HEK293 (cell line): Measurements from ENCODE around the gene PSORS1C1.

Source experiments
- ATF2 ChIP-seq: fragments of 450-650 bp; formaldehyde crosslinking; IDR thresholded peaks from 2 replicates; pipeline ENCODE4 v1.5.1; 2016; ENCODE audit warnings: missing biosample characterization, missing genetic modification characterization, low read depth
- CTCF ChIP-seq: fragments of 450-650 bp; formaldehyde crosslinking; IDR thresholded peaks from 2 replicates; pipeline ENCODE4 v1.5.1; 2016; ENCODE audit warnings: missing biosample characterization, missing genetic modification characterization
- GLIS1 ChIP-seq: fragments of 450-650 bp; formaldehyde crosslinking; IDR thresholded peaks from 2 replicates; pipeline ENCODE4 v1.5.1; 2016; ENCODE audit warnings: missing biosample characterization, missing genetic modification characterization
- KLF17 ChIP-seq: fragments of 450-650 bp; formaldehyde crosslinking; IDR thresholded peaks from 2 replicates; pipeline ENCODE4 v1.5.1; 2016; ENCODE audit warnings: missing biosample characterization, missing genetic modification characterization
- KLF7 ChIP-seq: fragments of 450-650 bp; formaldehyde crosslinking; IDR thresholded peaks from 2 replicates; pipeline ENCODE4 v1.5.1; 2016; ENCODE audit warnings: missing biosample characterization, missing genetic modification characterization, borderline replicate concordance
- OVOL3 ChIP-seq: fragments of 450-650 bp; formaldehyde crosslinking; IDR thresholded peaks from 2 replicates; pipeline ENCODE4 v1.5.1; 2016; ENCODE audit warnings: missing biosample characterization, missing genetic modification characterization
- TSHZ1 ChIP-seq: fragments of 450-650 bp; formaldehyde crosslinking; IDR thresholded peaks from 2 replicates; pipeline ENCODE4 v1.5.1; 2016; ENCODE audit warnings: missing biosample characterization, missing genetic modification characterization, borderline replicate concordance
- ZBTB44 ChIP-seq: fragments of 450-650 bp; IDR thresholded peaks from 2 replicates; pipeline ENCODE4 v1.5.1; 2018; ENCODE audit warnings: missing biosample characterization, mild to moderate bottlenecking, missing genetic modification characterization
- ZEB2 ChIP-seq: fragments of 450-650 bp; formaldehyde crosslinking; IDR thresholded peaks from 2 replicates; pipeline ENCODE4 v1.5.1; 2016; ENCODE audit warnings: missing biosample characterization, missing genetic modification characterization
- ZFHX2 ChIP-seq: fragments of 450-650 bp; formaldehyde crosslinking; conservative IDR thresholded peaks from 2 replicates; pipeline ENCODE4 v1.5.1; 2016; ENCODE audit warnings: missing biosample characterization, missing genetic modification characterization
- ZFP41 ChIP-seq: fragments of 450-650 bp; formaldehyde crosslinking; IDR thresholded peaks from 2 replicates; pipeline ENCODE4 v1.5.1; 2016; ENCODE audit warnings: missing biosample characterization, missing genetic modification characterization, borderline replicate concordance
- ZNF121 ChIP-seq: fragments of 450-650 bp; formaldehyde crosslinking; IDR thresholded peaks from 2 replicates; pipeline ENCODE4 v1.5.1; 2016; ENCODE audit warnings: missing biosample characterization, missing genetic modification characterization
- ZNF175 ChIP-seq: fragments of 450-650 bp; formaldehyde crosslinking; IDR thresholded peaks from 2 replicates; pipeline ENCODE4 v1.5.1; 2016; ENCODE audit warnings: missing biosample characterization, missing genetic modification characterization
- ZNF184 ChIP-seq: fragments of 450-650 bp; IDR thresholded peaks from 2 replicates; pipeline ENCODE4 v1.5.1; 2018; ENCODE audit warnings: missing biosample characterization, mild to moderate bottlenecking, missing genetic modification characterization
- ZNF335 ChIP-seq: fragments of 450-650 bp; formaldehyde crosslinking; conservative IDR thresholded peaks from 2 replicates; pipeline ENCODE4 v1.5.1; 2016; ENCODE audit warnings: missing biosample characterization, missing genetic modification characterization
- ZNF433 ChIP-seq: fragments of 450-650 bp; formaldehyde crosslinking; IDR thresholded peaks from 2 replicates; pipeline ENCODE4 v1.5.1; 2016; ENCODE audit warnings: missing biosample characterization, missing genetic modification characterization, low read depth
- ZNF521 ChIP-seq: fragments of 450-650 bp; formaldehyde crosslinking; IDR thresholded peaks from 2 replicates; pipeline ENCODE4 v1.5.1; 2017; ENCODE audit warnings: missing biosample characterization, mild to moderate bottlenecking, missing genetic modification characterization
- ZNF600 ChIP-seq: fragments of 450-650 bp; formaldehyde crosslinking; IDR thresholded peaks from 2 replicates; pipeline ENCODE4 v1.5.1; 2016; ENCODE audit warnings: missing biosample characterization, missing genetic modification characterization
- ZNF629 ChIP-seq: fragments of 450-650 bp; formaldehyde crosslinking; IDR thresholded peaks from 2 replicates; pipeline ENCODE4 v1.5.1; 2017; ENCODE audit warnings: missing biosample characterization, missing genetic modification characterization
- ZNF654 ChIP-seq: fragments of 450-650 bp; formaldehyde crosslinking; IDR thresholded peaks from 2 replicates; pipeline ENCODE4 v1.5.1; 2016; ENCODE audit warnings: low read depth, missing biosample characterization, missing genetic modification characterization

PSORS1C1 gene

GRCh38 chr6:31087494-31088089 lies 27.0 kb upstream of the PSORS1C1 start (continued):
- TF ChIP-seq ATF2 (peak; percentile 70; the same call in 1 of the 2 replicates), ZNF175 (tag by site-specific recombination) (no peak), GLIS1 (tag by site-specific recombination) (peak; percentile 39), ZNF184 (tag by site-specific recombination) (no peak), CTCF (tag by site-specific recombination) (peak; percentile 56), KLF17 (tag by site-specific recombination) (0 out of 2 replicates have a peak, but pooled peaks have one; percentile 20), ZBTB44 (tag by site-specific recombination) (no peak), ZNF629 (0 out of 2 replicates have a peak, but pooled peaks have one; percentile 11), ZNF654 (tag by site-specific recombination) (peak; percentile 98), KLF7 (no peak), ZEB2 (tag by site-specific recombination) (no peak), OVOL3 (no peak), ZNF521 (no peak), ZFP41 (no peak), TSHZ1 (no peak), ZNF121 (tag by site-specific recombination) (peak; percentile 62), ZFHX2 (tag by site-specific recombination) (no peak), ZNF335 (tag by site-specific recombination) (peak; percentile 19; the same call in 1 of the 2 replicates), ZNF433 (tag by site-specific recombination) (no peak), ZNF600 (tag by site-specific recombination) (0 out of 2 replicates have a peak, but pooled peaks have one; percentile 14)
